DMS 273 (cell line): Measurements from ENCODE around the gene TRIM32.

Source experiments
- DNase-seq: peaks from one replicate; lab custom pipeline; 2025; ENCODE audit not compliant: unreplicated experiment; lab: John Stamatoyannopoulos, UW

The TRIM32 gene

DNA sequence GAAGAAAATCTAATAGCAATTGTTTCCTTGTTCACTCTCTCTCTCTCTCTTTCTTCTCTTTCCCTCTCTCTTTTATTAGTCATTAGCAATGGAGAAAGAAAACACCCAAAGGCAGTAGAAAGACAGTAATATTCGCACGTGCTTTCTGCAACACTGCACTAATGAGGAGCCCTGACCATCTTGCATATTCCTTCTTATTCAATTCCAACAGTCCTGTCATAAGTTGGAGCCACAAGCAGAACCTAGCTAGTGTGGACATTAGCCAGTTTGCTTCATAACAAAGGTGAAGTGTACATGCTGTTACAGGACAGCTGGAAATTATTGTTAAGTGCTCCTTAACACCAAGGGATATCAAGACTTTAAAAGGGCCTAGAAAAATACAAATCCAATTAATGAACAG, 63.4 kb downstream of the TRIM32 start:
- DNase-seq = no peak
